ENCODE measurements around the gene OR13J1.
"Not testable (repeated sequence)": the region's sequence is repeated elsewhere in the genome, so short reads cannot be mapped to it uniquely, and the experiment has no call there.

OR13J1 gene

GRCh38 chr9:35884908-35885307 lies 14.7 kb upstream of the OR13J1 start:
- not testable (repeated sequence) for H3K4me3 Mint-ChIP-seq; H3K27me3 Mint-ChIP-seq; H3K27ac Mint-ChIP-seq; DNase-seq; H3K9me3 Mint-ChIP-seq; H3K4me1 Mint-ChIP-seq (ENCODE audit: low read depth); H3K36me3 Mint-ChIP-seq (ENCODE audit: low read depth)

- peaks cover 3% of the 10 kb centered on the region for H3K27me3 Mint-ChIP-seq
- H3K36me3 Mint-ChIP-seq (ENCODE audit: low read depth) = no peaks in the 10 kb centered on the region
- H3K4me3 Mint-ChIP-seq = no peak overlapping the region
- DNase-seq = no peak
- no peaks in the 10 kb centered on the region for H3K4me1 Mint-ChIP-seq (ENCODE audit: low read depth)
- H3K27ac Mint-ChIP-seq = no peak overlapping the region
- H3K9me3 Mint-ChIP-seq = no peaks in the 10 kb centered on the region
Measured at GRCh38 chr9:35882996-35883395, 12.8 kb upstream of the OR13J1 start.

- peaks cover 3% of the 10 kb centered on the region for H3K27me3 Mint-ChIP-seq
Measured at GRCh38 chr9:35882263-35882848, 12.2 kb upstream of the OR13J1 start.

GRCh38 chr9:35872505-35872904 lies 2.3 kb upstream of the OR13J1 start:
- H3K4me3 Mint-ChIP-seq = no peak overlapping the region
- no peaks in the 10 kb centered on the region for H3K36me3 Mint-ChIP-seq (ENCODE audit: low read depth)
- no peak for DNase-seq
- peaks cover 3% of the 10 kb centered on the region for H3K9me3 Mint-ChIP-seq
- H3K27me3 Mint-ChIP-seq = no peaks in the 10 kb centered on the region
- H3K4me1 Mint-ChIP-seq (ENCODE audit: low read depth) = no peaks in the 10 kb centered on the region
- no peak overlapping the region for H3K27ac Mint-ChIP-seq

More at GRCh38 chr9:35882263-35882848, 12.2 kb upstream of the OR13J1 start:
- peak; percentile 84 for DNase-seq
- no peak overlapping the region for H3K27ac Mint-ChIP-seq
- H3K9me3 Mint-ChIP-seq = no peaks in the 10 kb centered on the region
- no peaks in the 10 kb centered on the region for H3K4me1 Mint-ChIP-seq (ENCODE audit: low read depth)
- H3K4me3 Mint-ChIP-seq = no peak overlapping the region
- no peaks in the 10 kb centered on the region for H3K36me3 Mint-ChIP-seq (ENCODE audit: low read depth)

- Mint-ChIP-seq H3K27me3 (no peaks in the 10 kb centered on the region), H3K4me3 (no peak overlapping the region), H3K9me3 (peaks cover 1% of the 10 kb centered on the region), H3K36me3 (ENCODE audit: low read depth) (no peaks in the 10 kb centered on the region), H3K27ac (no peak overlapping the region), H3K4me1 (ENCODE audit: low read depth) (no peaks in the 10 kb centered on the region)
- no peak for DNase-seq
Measured at GRCh38 chr9:35871545-35871944, 1.3 kb upstream of the OR13J1 start.

GRCh38 chr9:35869621-35870216 lies 482 bp downstream of the OR13J1 start:
- no peak overlapping the region for H3K27ac Mint-ChIP-seq
- DNase-seq = no peak
- no peaks in the 10 kb centered on the region for H3K36me3 Mint-ChIP-seq (ENCODE audit: low read depth)
- no peak overlapping the region for H3K4me3 Mint-ChIP-seq
- H3K4me1 Mint-ChIP-seq (ENCODE audit: low read depth) = no peaks in the 10 kb centered on the region
- peaks cover 3% of the 10 kb centered on the region for H3K27me3 Mint-ChIP-seq
- H3K9me3 Mint-ChIP-seq = no peaks in the 10 kb centered on the region

GRCh38 chr9:35868933-35869332 lies 1.3 kb downstream of the OR13J1 start:
- Mint-ChIP-seq H3K27me3 (peaks cover 6% of the 10 kb centered on the region), H3K27ac (no peak overlapping the region), H3K9me3 (no peaks in the 10 kb centered on the region), H3K4me1 (ENCODE audit: low read depth) (no peaks in the 10 kb centered on the region), H3K4me3 (no peak overlapping the region), H3K36me3 (ENCODE audit: low read depth) (no peaks in the 10 kb centered on the region)
- no peak for DNase-seq

- H3K27me3 Mint-ChIP-seq = peaks cover 11% of the 10 kb centered on the region
- H3K9me3 Mint-ChIP-seq = no peaks in the 10 kb centered on the region
- H3K27ac Mint-ChIP-seq = no peak overlapping the region
- H3K36me3 Mint-ChIP-seq (ENCODE audit: low read depth) = no peaks in the 10 kb centered on the region
- H3K4me1 Mint-ChIP-seq (ENCODE audit: low read depth) = no peaks in the 10 kb centered on the region
- no peak overlapping the region for H3K4me3 Mint-ChIP-seq
- no peak for DNase-seq
Measured at GRCh38 chr9:35867538-35867937, 2.7 kb downstream of the OR13J1 start.

GRCh38 chr9:35864695-35865255 lies 5.4 kb downstream of the OR13J1 start:
- Mint-ChIP-seq H3K36me3 (ENCODE audit: low read depth) (no peaks in the 10 kb centered on the region), H3K9me3 (no peaks in the 10 kb centered on the region), H3K27me3 (peaks cover 19% of the 10 kb centered on the region), H3K4me3 (no peak overlapping the region), H3K4me1 (ENCODE audit: low read depth) (no peaks in the 10 kb centered on the region), H3K27ac (no peak overlapping the region)
- no peak for DNase-seq

GRCh38 chr9:35863583-35863982 lies 6.6 kb downstream of the OR13J1 start:
- H3K9me3 Mint-ChIP-seq = no peaks in the 10 kb centered on the region
- no peaks in the 10 kb centered on the region for H3K4me1 Mint-ChIP-seq (ENCODE audit: low read depth)
- DNase-seq = no peak
- H3K27ac Mint-ChIP-seq = no peak overlapping the region
- H3K4me3 Mint-ChIP-seq = no peak overlapping the region
- no peaks in the 10 kb centered on the region for H3K36me3 Mint-ChIP-seq (ENCODE audit: low read depth)
- H3K27me3 Mint-ChIP-seq = peaks cover 19% of the 10 kb centered on the region

- Mint-ChIP-seq H3K4me1 (ENCODE audit: low read depth) (no peaks in the 10 kb centered on the region), H3K36me3 (ENCODE audit: low read depth) (no peaks in the 10 kb centered on the region), H3K4me3 (no peak overlapping the region), H3K27ac (no peak overlapping the region), H3K9me3 (no peaks in the 10 kb centered on the region), H3K27me3 (peaks cover 19% of the 10 kb centered on the region)
- no peak for DNase-seq
Measured at GRCh38 chr9:35862328-35862727, 7.9 kb downstream of the OR13J1 start.

- Mint-ChIP-seq H3K27me3 (peaks cover 19% of the 10 kb centered on the region), H3K36me3 (ENCODE audit: low read depth) (no peaks in the 10 kb centered on the region), H3K4me3 (no peak overlapping the region), H3K27ac (no peak overlapping the region), H3K4me1 (ENCODE audit: low read depth) (no peaks in the 10 kb centered on the region), H3K9me3 (no peaks in the 10 kb centered on the region)
- no peak for DNase-seq
Measured at GRCh38 chr9:35861161-35861897, 8.9 kb downstream of the OR13J1 start.

GRCh38 chr9:35859990-35860339 lies 10.2 kb downstream of the OR13J1 start:
- Mint-ChIP-seq H3K4me3 (no peak overlapping the region), H3K9me3 (no peaks in the 10 kb centered on the region), H3K27ac (no peak overlapping the region), H3K36me3 (ENCODE audit: low read depth) (no peaks in the 10 kb centered on the region), H3K27me3 (peaks cover 16% of the 10 kb centered on the region), H3K4me1 (ENCODE audit: low read depth) (no peaks in the 10 kb centered on the region)
- no peak for DNase-seq

- no peak for DNase-seq
Measured at GRCh38 chr9:35859310-35859989, 10.8 kb downstream of the OR13J1 start.

GRCh38 chr9:35858458-35858857 lies 11.7 kb downstream of the OR13J1 start:
- Mint-ChIP-seq H3K4me3 (no peak overlapping the region), H3K36me3 (ENCODE audit: low read depth) (no peaks in the 10 kb centered on the region), H3K27me3 (peaks cover 13% of the 10 kb centered on the region), H3K27ac (no peak overlapping the region), H3K9me3 (no peaks in the 10 kb centered on the region), H3K4me1 (ENCODE audit: low read depth) (no peaks in the 10 kb centered on the region)
- DNase-seq = no peak

More at GRCh38 chr9:35859310-35859989, 10.8 kb downstream of the OR13J1 start:
- Mint-ChIP-seq H3K27me3 (peaks cover 15% of the 10 kb centered on the region), H3K36me3 (ENCODE audit: low read depth) (no peaks in the 10 kb centered on the region), H3K4me1 (ENCODE audit: low read depth) (no peaks in the 10 kb centered on the region), H3K4me3 (no peak overlapping the region), H3K9me3 (no peaks in the 10 kb centered on the region), H3K27ac (no peak overlapping the region)
